ENCODE data around the gene SPOCK2. TPM values are rescaled to one million over a fixed set of nuclear protein-coding genes. Genes with fewer than 3 reads are reported as not detected.
A peak's percentile ranks its signal among the peaks of the same experiment; 100 is the strongest.

The SPOCK2 gene
- total RNA-seq, 1 donor = 0.36 TPM

- DNase-seq (ENCODE audit: insufficient read length, low spot score, missing footprints) = peak; percentile 23
- no peak overlapping the region for H3K4me2 ChIP-seq (ENCODE audit: insufficient read depth, low read length)
- H2AFZ ChIP-seq (ENCODE audit: low read length) = no peak overlapping the region
- no peak overlapping the region for H3K4me3 ChIP-seq (ENCODE audit: insufficient read depth, low read length)
- peaks cover 5% of the 10 kb centered on the region for H3K79me2 ChIP-seq (ENCODE audit: insufficient read depth, low read length)
- TF ChIP-seq CTCF (IDR thresholded peaks at IDR 0.05; ENCODE audit: extremely low read depth, low read depth, low read length) = no peak
- H3K27ac ChIP-seq (ENCODE audit: low read depth, low read length) = no peak overlapping the region
- no peaks in the 10 kb centered on the region for H3K9me3 ChIP-seq (ENCODE audit: low read depth, low read length)
- peaks cover 7% of the 10 kb centered on the region for H3K4me1 ChIP-seq (ENCODE audit: insufficient read depth, low read length)
- H3K36me3 ChIP-seq (ENCODE audit: insufficient read depth, low read length) = peaks cover 7% of the 10 kb centered on the region
- no peaks in the 10 kb centered on the region for H3K27me3 ChIP-seq (ENCODE audit: insufficient read depth, low read length)
- H4K20me1 ChIP-seq (ENCODE audit: insufficient read depth, low read length) = peaks cover 5% of the 10 kb centered on the region
These were observed 72.5 kb downstream of the SPOCK2 start for GRCh38 chr10:72015841-72016240.

GRCh38 chr10:72014785-72015480 is 73.4 kb downstream of the SPOCK2 start:
- H3K4me2 ChIP-seq (ENCODE audit: insufficient read depth, low read length) = no peak overlapping the region
- TF ChIP-seq CTCF (IDR thresholded peaks at IDR 0.05; ENCODE audit: extremely low read depth, low read depth, low read length) = no peak
- no peak overlapping the region for H2AFZ ChIP-seq (ENCODE audit: low read length)
- no peaks in the 10 kb centered on the region for H3K27me3 ChIP-seq (ENCODE audit: insufficient read depth, low read length)
- peaks cover 12% of the 10 kb centered on the region for H3K36me3 ChIP-seq (ENCODE audit: insufficient read depth, low read length)
- H3K27ac ChIP-seq (ENCODE audit: low read depth, low read length) = no peak overlapping the region
- peaks cover 11% of the 10 kb centered on the region for H3K79me2 ChIP-seq (ENCODE audit: insufficient read depth, low read length)
- H3K4me1 ChIP-seq (ENCODE audit: insufficient read depth, low read length) = peaks cover 12% of the 10 kb centered on the region
- peaks cover 5% of the 10 kb centered on the region for H4K20me1 ChIP-seq (ENCODE audit: insufficient read depth, low read length)
- H3K9me3 ChIP-seq (ENCODE audit: low read depth, low read length) = no peaks in the 10 kb centered on the region
- no peak overlapping the region for H3K4me3 ChIP-seq (ENCODE audit: insufficient read depth, low read length)
- DNase-seq (ENCODE audit: insufficient read length, low spot score, missing footprints) = peak; percentile 48

GRCh38 chr10:72014197-72014596 is 74.2 kb downstream of the SPOCK2 start:
- DNase-seq (ENCODE audit: insufficient read length, low spot score, missing footprints) = peak; percentile 37
- Histone ChIP-seq H3K4me3 (ENCODE audit: insufficient read depth, low read length) (no peak overlapping the region), H4K20me1 (ENCODE audit: insufficient read depth, low read length) (peaks cover 5% of the 10 kb centered on the region), H3K27me3 (ENCODE audit: insufficient read depth, low read length) (no peaks in the 10 kb centered on the region), H3K27ac (ENCODE audit: low read depth, low read length) (no peak overlapping the region), H2AFZ (ENCODE audit: low read length) (no peak overlapping the region), H3K4me1 (ENCODE audit: insufficient read depth, low read length) (peaks cover 19% of the 10 kb centered on the region), H3K36me3 (ENCODE audit: insufficient read depth, low read length) (peaks cover 12% of the 10 kb centered on the region), H3K9me3 (ENCODE audit: low read depth, low read length) (no peaks in the 10 kb centered on the region), H3K4me2 (ENCODE audit: insufficient read depth, low read length) (no peak overlapping the region), H3K79me2 (ENCODE audit: insufficient read depth, low read length) (peaks cover 11% of the 10 kb centered on the region)
- TF ChIP-seq CTCF (IDR thresholded peaks at IDR 0.05; ENCODE audit: extremely low read depth, low read depth, low read length) = no peak

DNA sequence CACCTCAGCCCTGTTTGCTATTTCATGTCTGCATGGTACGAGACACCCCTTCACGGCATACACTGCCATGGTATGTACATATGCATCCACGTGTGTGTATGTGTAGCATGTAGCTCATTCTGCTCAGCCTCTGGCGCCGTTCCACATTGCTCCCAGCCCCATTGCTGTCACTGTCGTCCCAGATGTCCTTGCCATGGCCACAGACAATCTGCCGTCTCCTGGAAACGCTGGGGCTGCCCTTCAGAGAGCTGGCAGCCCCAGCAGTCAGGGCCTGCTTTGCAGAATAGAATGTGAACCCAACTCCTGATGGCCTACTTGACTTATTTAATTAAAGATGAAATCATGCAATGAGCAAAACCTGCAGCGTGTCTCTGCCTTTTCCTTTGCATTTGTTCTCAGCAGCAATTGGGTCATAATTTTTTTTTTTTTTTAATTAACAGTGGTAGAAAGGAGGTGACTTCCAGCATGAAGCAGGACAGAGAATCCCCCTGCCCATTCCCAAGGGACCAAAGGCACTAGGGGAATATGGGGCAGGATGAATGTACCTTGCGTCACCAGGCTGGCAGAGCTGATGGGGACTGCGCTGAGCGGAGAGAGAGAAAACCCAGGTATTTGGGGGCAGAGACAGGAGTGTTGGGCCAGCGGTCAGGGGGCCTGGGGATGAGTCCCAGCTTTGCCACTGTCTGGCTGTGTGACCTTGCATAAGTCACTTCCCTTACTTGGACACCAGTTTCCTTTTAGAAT is 75.0 kb downstream of the SPOCK2 start:
- peaks cover 7% of the 10 kb centered on the region for H4K20me1 ChIP-seq (ENCODE audit: insufficient read depth, low read length)
- no peak overlapping the region for H2AFZ ChIP-seq (ENCODE audit: low read length)
- H3K27ac ChIP-seq (ENCODE audit: low read depth, low read length) = no peak overlapping the region
- H3K36me3 ChIP-seq (ENCODE audit: insufficient read depth, low read length) = peaks cover 20% of the 10 kb centered on the region
- H3K4me1 ChIP-seq (ENCODE audit: insufficient read depth, low read length) = peaks cover 27% of the 10 kb centered on the region
- H3K9me3 ChIP-seq (ENCODE audit: low read depth, low read length) = no peaks in the 10 kb centered on the region
- peak; percentile 58 for DNase-seq (ENCODE audit: insufficient read length, low spot score, missing footprints)
- no peak for TF ChIP-seq CTCF (IDR thresholded peaks at IDR 0.05; ENCODE audit: extremely low read depth, low read depth, low read length)
- H3K27me3 ChIP-seq (ENCODE audit: insufficient read depth, low read length) = no peaks in the 10 kb centered on the region
- peaks cover 16% of the 10 kb centered on the region for H3K79me2 ChIP-seq (ENCODE audit: insufficient read depth, low read length)
- no peak overlapping the region for H3K4me2 ChIP-seq (ENCODE audit: insufficient read depth, low read length)
- no peak overlapping the region for H3K4me3 ChIP-seq (ENCODE audit: insufficient read depth, low read length)

Measured in osteoblast (primary cell).